Measurements from ENCODE around the gene RELN. TPM values are rescaled to one million over a fixed set of nuclear protein-coding genes. Genes with fewer than 3 reads are reported as not detected.

RELN gene
- total RNA-seq, 4 donors from 2014 or later: 1.2 to 7.1 (median 3.7) TPM

DNA sequence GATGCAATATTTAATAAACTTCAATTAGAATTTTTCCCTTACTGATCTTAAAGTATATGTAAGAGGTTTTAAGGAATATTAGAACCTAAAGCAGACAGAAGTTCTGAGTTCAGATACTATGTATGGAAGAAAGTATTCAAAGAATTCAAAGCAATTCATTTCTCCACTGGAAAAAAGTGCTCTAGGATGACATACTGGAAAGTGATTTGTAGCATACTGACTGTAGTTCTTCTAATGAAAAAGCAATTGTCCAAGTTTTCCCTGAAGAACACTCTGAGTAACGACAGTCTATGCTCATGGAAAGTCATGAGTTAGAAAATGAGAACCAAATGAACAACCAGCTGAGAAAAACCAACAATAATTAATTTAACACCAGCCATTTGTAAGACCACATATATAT lies 362.7 kb downstream of the RELN start:
- ATAC-seq (ENCODE audit: low FRiP score) (no peak), DNase-seq (ENCODE audit: low spot score) (no peak)
- TF ChIP-seq, protein P1, sequence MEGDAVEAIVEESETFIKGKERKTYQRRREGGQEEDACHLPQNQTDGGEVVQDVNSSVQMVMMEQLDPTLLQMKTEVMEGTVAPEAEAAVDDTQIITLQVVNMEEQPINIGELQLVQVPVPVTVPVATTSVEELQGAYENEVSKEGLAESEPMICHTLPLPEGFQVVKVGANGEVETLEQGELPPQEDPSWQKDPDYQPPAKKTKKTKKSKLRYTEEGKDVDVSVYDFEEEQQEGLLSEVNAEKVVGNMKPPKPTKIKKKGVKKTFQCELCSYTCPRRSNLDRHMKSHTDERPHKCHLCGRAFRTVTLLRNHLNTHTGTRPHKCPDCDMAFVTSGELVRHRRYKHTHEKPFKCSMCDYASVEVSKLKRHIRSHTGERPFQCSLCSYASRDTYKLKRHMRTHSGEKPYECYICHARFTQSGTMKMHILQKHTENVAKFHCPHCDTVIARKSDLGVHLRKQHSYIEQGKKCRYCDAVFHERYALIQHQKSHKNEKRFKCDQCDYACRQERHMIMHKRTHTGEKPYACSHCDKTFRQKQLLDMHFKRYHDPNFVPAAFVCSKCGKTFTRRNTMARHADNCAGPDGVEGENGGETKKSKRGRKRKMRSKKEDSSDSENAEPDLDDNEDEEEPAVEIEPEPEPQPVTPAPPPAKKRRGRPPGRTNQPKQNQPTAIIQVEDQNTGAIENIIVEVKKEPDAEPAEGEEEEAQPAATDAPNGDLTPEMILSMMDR (IDR thresholded peaks at IDR 0.05): no peak

DNA sequence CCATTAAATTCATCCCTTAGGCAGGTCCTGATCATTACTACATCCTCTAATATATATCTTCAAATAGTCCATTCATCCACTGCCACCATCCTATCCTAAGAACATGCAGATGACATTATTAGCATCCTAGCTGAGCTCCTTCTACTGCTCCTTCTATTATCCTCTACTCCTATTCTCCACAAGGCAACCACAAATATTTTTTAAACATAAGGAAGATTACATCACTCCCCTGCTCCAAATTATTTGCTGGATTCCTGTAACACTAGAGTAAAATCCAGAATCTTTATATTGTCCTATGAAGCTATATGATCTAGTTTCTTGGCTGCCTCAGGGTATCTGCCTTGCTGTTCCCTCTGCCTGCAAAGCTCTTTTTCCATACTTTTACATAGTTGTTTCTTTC lies 367.2 kb downstream of the RELN start:
- TF ChIP-seq, protein P1 (IDR thresholded peaks at IDR 0.05): no peak
- no peak for DNase-seq (ENCODE audit: low spot score)
- no peak for ATAC-seq (ENCODE audit: low FRiP score)

DNA sequence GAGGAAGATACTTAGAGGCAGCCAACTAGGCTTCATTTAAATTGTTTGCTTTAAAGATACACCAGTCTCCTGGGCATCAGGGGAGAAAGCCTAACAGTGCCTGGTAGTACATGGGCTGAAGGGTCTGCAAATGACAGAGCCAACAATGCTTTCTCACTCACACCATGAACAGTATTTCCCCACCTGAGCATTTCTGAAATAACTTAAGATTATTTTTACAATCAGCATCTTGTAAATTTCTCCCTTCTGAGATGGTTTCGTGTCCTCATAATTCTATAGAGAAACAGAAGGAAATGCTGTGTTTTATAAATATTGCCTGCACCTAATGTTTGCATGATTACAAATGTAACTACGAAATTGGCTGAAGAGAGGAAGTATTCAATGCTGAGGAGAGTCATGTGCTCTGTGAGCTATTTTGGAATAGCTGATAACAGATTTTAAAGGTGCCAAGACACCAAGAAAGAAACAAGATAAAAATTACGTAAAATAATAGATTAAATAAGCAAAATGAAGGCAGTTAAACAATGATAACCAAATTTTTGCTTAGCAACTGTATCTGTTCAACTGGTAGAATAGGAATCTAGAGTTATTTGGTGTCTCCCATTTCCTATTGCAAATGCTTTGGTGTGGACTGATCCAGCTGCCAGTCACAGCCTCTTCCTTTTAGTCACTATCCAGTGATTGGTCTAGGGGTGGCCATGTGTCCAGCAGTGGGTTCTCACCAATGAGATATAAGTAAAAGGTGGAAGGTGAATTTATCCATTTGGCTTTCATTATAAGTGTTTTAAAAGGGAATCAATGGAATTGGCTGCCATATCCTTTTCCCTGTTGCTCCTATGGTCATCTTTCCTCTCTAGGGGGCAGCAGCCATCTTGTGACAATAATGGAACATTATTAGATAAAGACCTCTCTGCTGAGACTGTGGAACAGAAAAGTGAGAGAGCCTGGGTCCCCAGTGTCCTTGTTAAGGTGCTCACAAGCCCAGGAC lies 375.5 kb downstream of the RELN start:
- ATAC-seq (ENCODE audit: low FRiP score) (no peak), DNase-seq (ENCODE audit: low spot score) (no peak)
- TF ChIP-seq, protein P1 (IDR thresholded peaks at IDR 0.05): no peak

DNA sequence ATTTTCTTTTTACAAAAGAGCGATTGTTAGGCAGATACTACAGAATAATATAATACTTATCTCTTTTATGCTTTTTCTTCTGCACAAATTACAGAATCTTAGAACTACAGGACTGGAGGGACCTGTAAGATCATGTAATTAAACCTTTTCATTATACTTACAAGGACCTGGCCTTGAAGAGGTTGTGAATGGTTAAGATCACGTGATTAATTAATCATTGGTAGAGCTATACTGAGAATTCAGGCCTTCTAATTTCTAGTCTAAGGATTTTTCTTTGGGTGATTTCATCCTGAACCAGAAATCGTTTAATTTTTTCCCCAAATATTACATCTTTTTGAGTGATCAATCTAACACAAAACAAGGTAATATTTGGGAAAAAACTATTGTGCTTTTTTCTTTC lies 379.7 kb downstream of the RELN start:
- ATAC-seq (ENCODE audit: low FRiP score) (no peak), DNase-seq (ENCODE audit: low spot score) (no peak)
- TF ChIP-seq, protein P1 (IDR thresholded peaks at IDR 0.05): no peak

DNA sequence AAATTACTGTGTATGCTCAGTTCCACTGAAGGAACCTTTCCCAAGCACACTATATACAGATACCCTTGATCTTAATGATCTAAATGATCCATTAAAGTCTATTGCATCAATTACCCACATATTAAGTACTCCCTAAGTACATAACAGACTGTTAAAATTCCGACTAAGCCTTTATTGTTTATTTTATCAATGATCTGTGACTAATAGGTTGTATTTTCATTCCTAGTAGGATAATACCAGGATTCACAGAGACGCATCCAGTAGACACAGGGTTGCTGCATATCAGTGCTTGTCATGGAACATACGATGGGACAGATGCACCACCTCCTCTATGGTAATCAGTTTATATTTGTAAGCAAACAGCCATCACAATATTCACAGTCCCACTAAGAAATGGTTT lies 383.8 kb downstream of the RELN start:
- TF ChIP-seq, protein P1 (IDR thresholded peaks at IDR 0.05): no peak
- ATAC-seq (ENCODE audit: low FRiP score) (no peak), DNase-seq (ENCODE audit: low spot score) (no peak)

DNA sequence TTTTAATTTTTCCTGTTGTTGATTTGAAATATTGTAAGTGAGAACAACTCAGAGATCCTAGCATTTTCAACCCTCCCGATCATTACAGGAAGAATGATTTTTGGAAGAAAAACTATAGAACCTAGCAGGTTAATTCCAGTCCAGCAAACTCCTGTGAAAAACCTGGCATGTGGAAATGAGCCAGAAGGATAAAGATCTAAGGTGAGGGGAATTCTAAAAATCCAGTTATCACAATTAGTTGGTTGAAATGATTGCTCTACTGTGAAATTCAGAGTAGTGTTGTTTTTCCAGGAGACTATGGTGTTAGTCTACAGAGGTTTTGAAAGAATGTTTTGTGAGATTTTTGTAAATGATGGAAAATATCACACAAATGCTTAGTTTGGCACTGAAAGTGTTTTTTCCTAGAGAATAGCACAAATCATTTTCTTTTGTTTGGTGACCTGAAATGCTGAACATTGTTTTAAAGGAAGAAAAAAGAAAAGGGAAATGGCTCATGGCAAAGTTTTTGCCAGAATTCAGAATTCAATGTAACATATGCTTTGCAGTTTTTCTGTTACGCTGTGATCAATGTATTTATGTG lies 391.0 kb downstream of the RELN start:
- DNase-seq (ENCODE audit: low spot score) (no peak), ATAC-seq (ENCODE audit: low FRiP score) (no peak)
- TF ChIP-seq, protein P1 (IDR thresholded peaks at IDR 0.05): no peak

All from omental fat pad (tissue), 4 donors.